Mucosa of stomach (tissue), 1 donor: ENCODE measurements around the gene POLA1.

Source experiments
- H3K27me3 ChIP-seq: one replicate; pipeline ENCODE4 v1.7.0; 2013; ENCODE audit warnings: mild to moderate bottlenecking, low read length; ENCODE audit not compliant: control insufficient read depth, insufficient read depth
- H3K36me3 ChIP-seq: one replicate; pipeline ENCODE4 v1.7.0; 2013; ENCODE audit warnings: low read length; ENCODE audit not compliant: control insufficient read depth, insufficient read depth
- H3K4me1 ChIP-seq: one replicate; pipeline ENCODE4 v1.7.0; 2013; ENCODE audit warnings: mild to moderate bottlenecking, low read length; ENCODE audit not compliant: control insufficient read depth, insufficient read depth
- H3K4me3 ChIP-seq: one replicate; pipeline ENCODE4 v1.7.0; 2013; ENCODE audit warnings: low read length
- H3K9ac ChIP-seq: one replicate; pipeline ENCODE4 v1.7.0; 2013; ENCODE audit warnings: mild to moderate bottlenecking, low read length, moderate library complexity
- H3K9me3 ChIP-seq: one replicate; pipeline ENCODE4 v1.7.0; 2013; ENCODE audit warnings: mild to moderate bottlenecking, low read length, moderate library complexity; ENCODE audit not compliant: control insufficient read depth
- donor health status: Pancreatic carcinoma.

Gene POLA1

DNA sequence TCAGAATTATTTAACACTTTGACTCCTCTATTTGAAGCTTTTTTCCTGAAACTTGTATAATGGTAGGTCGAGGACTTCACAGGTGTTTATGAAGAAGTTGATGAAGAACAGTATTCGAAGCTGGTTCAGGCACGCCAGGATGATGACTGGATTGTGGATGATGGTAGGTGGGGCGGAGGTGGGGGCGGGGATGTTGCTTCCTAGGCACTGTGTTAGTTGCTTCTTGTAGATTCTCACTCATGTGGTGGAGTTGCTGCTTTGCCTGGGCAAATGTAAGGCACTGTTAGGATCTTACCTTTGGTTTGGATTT lies 9.4 kb downstream of the POLA1 start:
- Histone ChIP-seq H3K9ac (no peak overlapping the region), H3K36me3 (no peaks in the 10 kb centered on the region), H3K27me3 (no peaks in the 10 kb centered on the region), H3K9me3 (no peaks in the 10 kb centered on the region), H3K4me3 (no peak overlapping the region), H3K4me1 (no peaks in the 10 kb centered on the region)

DNA sequence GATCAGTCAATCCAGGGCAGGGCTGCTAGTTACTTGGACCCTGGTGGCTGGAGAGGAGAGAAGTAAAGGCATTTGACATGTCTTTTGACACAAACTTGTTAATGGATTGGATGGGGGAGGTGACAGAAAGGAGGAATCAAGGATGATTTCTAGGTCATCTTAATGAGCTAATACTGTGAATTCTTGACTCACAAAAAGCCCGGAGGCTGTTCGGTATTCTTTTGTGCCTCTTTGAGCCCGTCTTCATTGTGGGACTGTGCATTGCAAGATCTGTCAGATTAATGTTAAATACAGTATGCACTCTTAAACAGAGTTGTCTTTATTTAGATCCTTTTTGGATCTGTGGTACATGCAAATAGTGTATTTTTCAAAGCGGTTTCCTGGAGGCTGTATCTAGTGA lies 25.1 kb downstream of the POLA1 start:
- H3K4me1 ChIP-seq, result peaks cover 7% of the 10 kb centered on the region
- no peak overlapping the region for H3K9ac ChIP-seq
- H3K27me3 ChIP-seq, result no peaks in the 10 kb centered on the region
- no peak overlapping the region for H3K4me3 ChIP-seq
- no peaks in the 10 kb centered on the region for H3K36me3 ChIP-seq
- no peaks in the 10 kb centered on the region for H3K9me3 ChIP-seq

- Histone ChIP-seq H3K4me1 (peaks cover 7% of the 10 kb centered on the region), H3K9ac (no peak overlapping the region), H3K27me3 (no peaks in the 10 kb centered on the region), H3K9me3 (no peaks in the 10 kb centered on the region), H3K36me3 (no peaks in the 10 kb centered on the region), H3K4me3 (no peak overlapping the region)
Observed at GRCh38 chrX:24720036-24720435, 26.3 kb downstream of the POLA1 start.

- H3K9me3 ChIP-seq, result no peaks in the 10 kb centered on the region
- H3K4me1 ChIP-seq, result peaks cover 5% of the 10 kb centered on the region
- no peak overlapping the region for H3K9ac ChIP-seq
- H3K27me3 ChIP-seq, result no peaks in the 10 kb centered on the region
- no peaks in the 10 kb centered on the region for H3K36me3 ChIP-seq
- H3K4me3 ChIP-seq, result no peak overlapping the region
Observed at GRCh38 chrX:24728530-24728929, 34.8 kb downstream of the POLA1 start.

DNA sequence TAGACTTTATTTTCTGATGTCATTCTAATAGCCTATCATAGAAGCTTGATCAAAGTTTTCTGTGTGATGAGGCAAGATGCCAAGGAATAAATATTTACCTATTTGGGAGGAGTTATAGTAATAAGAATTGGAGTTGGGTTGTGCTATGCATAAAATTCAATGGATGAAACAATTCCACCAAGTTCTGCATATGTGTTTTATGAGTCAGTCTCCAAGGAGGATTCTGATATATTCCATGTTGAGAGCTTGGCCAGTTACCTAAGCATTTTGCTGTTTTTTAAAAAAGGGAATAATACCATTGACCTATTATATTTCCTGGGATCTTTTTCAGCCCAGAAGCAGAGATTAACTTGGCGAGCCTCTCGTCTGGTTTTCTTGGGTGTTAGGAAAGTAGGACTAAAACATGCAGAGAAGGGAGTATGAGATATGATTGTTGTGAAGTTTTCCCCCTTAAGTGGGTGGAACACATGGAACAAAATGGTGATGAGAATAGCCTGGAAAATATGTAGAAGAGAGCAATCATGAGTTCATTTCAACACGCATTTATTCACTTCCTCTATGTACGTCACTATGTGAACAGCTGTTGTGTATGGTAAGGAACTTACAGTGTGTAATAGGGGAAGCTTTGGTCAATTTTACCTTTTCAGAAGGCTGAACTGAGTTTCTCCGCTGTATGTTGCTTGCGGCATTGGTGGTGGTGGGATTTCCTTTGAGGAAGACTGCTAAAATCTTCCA lies 39.2 kb downstream of the POLA1 start:
- H3K9ac ChIP-seq, result no peak overlapping the region
- H3K4me3 ChIP-seq, result no peak overlapping the region
- H3K4me1 ChIP-seq, result peaks cover 6% of the 10 kb centered on the region
- no peaks in the 10 kb centered on the region for H3K9me3 ChIP-seq
- no peaks in the 10 kb centered on the region for H3K27me3 ChIP-seq
- H3K36me3 ChIP-seq, result no peaks in the 10 kb centered on the region

DNA sequence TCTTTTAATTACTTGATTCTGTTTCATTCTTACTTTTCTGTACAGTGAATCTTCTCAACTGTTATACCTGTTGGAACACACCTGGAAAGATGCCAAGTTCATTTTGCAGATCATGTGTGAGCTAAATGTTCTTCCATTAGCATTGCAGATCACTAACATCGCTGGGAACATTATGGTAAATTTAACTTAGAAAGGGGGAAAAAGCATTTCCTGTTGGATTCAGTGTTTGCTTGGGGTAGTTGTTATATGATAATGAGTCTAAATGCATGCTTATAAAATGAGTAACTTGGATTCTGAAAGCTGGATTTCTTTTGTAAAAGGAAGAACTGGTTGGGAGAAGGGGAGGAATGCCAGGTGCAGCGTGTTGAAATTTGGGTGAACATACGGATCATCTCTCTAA lies 47.6 kb downstream of the POLA1 start:
- no peaks in the 10 kb centered on the region for H3K4me1 ChIP-seq
- H3K36me3 ChIP-seq, result no peaks in the 10 kb centered on the region
- H3K4me3 ChIP-seq, result no peak overlapping the region
- H3K9ac ChIP-seq, result no peak overlapping the region
- H3K27me3 ChIP-seq, result no peaks in the 10 kb centered on the region
- no peaks in the 10 kb centered on the region for H3K9me3 ChIP-seq

DNA sequence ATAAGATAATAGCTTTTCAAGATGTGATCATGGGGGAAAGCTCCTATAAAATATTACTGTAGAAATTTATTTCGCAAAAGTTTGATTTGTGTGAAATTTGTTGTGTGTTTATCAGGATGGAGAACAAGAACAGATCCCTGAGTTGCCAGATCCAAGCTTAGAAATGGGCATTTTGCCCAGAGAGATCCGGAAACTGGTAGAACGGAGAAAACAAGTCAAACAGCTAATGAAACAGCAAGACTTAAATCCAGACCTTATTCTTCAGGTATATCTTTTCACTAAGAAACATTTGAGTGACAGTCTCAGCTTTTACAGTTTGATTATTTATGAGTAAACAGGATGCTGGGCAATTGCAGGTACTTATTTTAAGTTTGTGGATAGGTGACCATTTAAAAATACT lies 54.5 kb downstream of the POLA1 start:
- H3K9me3 ChIP-seq, result no peaks in the 10 kb centered on the region
- H3K27me3 ChIP-seq, result no peaks in the 10 kb centered on the region
- no peak overlapping the region for H3K9ac ChIP-seq
- H3K4me1 ChIP-seq, result no peaks in the 10 kb centered on the region
- no peak overlapping the region for H3K4me3 ChIP-seq
- H3K36me3 ChIP-seq, result no peaks in the 10 kb centered on the region

DNA sequence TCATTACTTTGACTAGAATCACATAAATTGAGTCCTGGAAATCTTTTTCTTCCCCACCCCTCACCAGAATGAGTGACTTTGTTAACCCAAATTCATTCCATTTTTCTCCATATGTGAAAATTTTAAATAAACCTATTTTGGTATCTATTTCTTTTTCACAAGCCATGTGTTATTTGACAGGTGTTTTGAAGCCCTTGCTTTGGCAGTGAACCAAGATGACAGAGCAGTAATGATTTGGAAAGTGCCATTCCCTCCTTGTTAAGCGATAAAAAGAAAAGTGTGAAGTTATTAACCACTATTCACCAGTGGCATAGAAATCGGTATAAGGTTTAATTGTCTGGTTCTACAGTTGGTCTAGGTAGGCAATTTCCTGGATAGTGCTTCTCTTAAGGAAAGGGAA lies 66.1 kb downstream of the POLA1 start:
- Histone ChIP-seq H3K36me3 (no peaks in the 10 kb centered on the region), H3K9ac (no peak overlapping the region), H3K27me3 (no peaks in the 10 kb centered on the region), H3K4me3 (no peak overlapping the region), H3K9me3 (no peaks in the 10 kb centered on the region), H3K4me1 (no peaks in the 10 kb centered on the region)

GRCh38 chrX:24760363-24761000 lies 66.8 kb downstream of the POLA1 start:
- no peaks in the 10 kb centered on the region for H3K27me3 ChIP-seq
- no peaks in the 10 kb centered on the region for H3K9me3 ChIP-seq
- H3K4me3 ChIP-seq, result no peak overlapping the region
- no peaks in the 10 kb centered on the region for H3K36me3 ChIP-seq
- H3K4me1 ChIP-seq, result no peaks in the 10 kb centered on the region
- no peak overlapping the region for H3K9ac ChIP-seq

GRCh38 chrX:24761306-24761705 lies 67.6 kb downstream of the POLA1 start:
- Histone ChIP-seq H3K9me3 (no peaks in the 10 kb centered on the region), H3K4me1 (no peaks in the 10 kb centered on the region), H3K4me3 (no peak overlapping the region), H3K36me3 (no peaks in the 10 kb centered on the region), H3K27me3 (no peaks in the 10 kb centered on the region), H3K9ac (no peak overlapping the region)

DNA sequence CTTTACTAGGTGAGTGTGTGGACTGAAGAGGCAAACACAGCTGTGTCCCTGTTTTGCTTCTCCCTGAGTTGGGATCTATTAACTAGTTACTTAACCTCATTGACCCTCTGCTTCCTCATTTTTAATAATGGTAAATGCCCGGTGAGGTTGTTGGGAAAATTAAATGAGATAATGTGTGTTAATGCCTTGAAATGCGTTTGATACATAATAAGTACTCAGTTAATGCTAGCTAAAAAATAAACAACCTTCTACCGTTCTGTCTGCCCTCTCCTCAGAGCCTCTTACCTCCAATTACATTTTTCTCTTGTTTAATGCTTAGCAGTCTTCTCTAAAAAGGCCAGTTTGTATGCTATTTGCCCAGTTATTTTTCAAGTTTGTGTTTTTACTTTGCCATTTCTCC lies 70.3 kb downstream of the POLA1 start:
- Histone ChIP-seq H3K4me3 (no peak overlapping the region), H3K27me3 (no peaks in the 10 kb centered on the region), H3K9me3 (no peaks in the 10 kb centered on the region), H3K4me1 (no peaks in the 10 kb centered on the region), H3K9ac (no peak overlapping the region), H3K36me3 (no peaks in the 10 kb centered on the region)

DNA sequence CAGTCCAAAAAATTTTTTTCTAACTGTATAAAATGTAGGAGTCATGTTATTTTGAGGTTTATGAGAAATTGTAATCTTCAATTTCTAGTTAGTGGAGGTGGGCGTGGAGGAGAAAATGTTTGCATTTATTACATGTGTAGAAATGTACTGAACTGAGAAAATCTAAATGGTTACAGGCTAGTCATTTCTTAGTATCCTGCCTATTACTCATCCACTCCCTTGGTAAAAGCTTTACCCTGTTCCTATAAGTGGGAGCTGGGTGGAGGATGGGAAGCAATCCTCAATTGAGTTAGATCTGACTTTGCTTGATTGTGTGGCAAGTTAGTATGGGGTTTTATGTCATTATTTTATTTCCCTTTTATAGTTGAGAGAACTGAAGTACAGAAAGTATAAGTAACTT lies 73.8 kb downstream of the POLA1 start:
- Histone ChIP-seq H3K4me1 (no peaks in the 10 kb centered on the region), H3K36me3 (no peaks in the 10 kb centered on the region), H3K9me3 (no peaks in the 10 kb centered on the region), H3K9ac (no peak overlapping the region), H3K27me3 (no peaks in the 10 kb centered on the region), H3K4me3 (no peak overlapping the region)

DNA sequence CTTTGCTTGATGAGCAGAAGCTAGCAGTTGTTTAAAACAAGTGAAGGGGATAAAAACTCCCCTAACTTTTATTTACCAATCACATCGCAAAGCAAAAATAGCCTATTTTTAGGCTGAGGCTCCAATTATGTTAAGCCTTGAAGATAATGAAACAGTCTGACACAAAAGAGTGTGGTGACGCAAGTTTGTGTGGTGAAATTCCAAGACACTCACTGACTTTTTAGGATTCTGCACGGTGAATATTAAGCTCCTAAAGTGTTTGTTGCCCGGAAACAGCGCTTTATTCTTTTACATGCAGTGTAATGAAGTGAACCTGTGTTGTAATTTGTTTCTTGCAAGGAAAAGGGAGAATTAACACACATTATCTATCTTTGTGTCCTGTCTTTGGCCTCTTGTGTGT lies 74.8 kb downstream of the POLA1 start:
- Histone ChIP-seq H3K27me3 (no peaks in the 10 kb centered on the region), H3K36me3 (no peaks in the 10 kb centered on the region), H3K4me3 (no peak overlapping the region), H3K9me3 (no peaks in the 10 kb centered on the region), H3K4me1 (no peaks in the 10 kb centered on the region), H3K9ac (no peak overlapping the region)
